Ascending aorta (tissue), 2 donors: ENCODE measurements around the gene CX3CR1. TPM values are rescaled to one million over a fixed set of nuclear protein-coding genes. Genes with fewer than 3 reads are reported as not detected.
"Not testable (repeated sequence)": the region's sequence is repeated elsewhere in the genome, so short reads cannot be mapped to it uniquely, and the experiment has no call there.

ENCODE experiments used
- DNase-seq, 2 donors: peaks; one replicate each; pipeline ENCODE4 v3.0.0-alpha.2; 2019; ENCODE audit warnings: low spot score in 2 of 2
- H3K27ac ChIP-seq, 2 donors: fragments of 200-600 bp; sonication (generic); one replicate each; pipeline ENCODE4 v1.5.1; 2016 to 2017; ENCODE audit warnings: mild to moderate bottlenecking in 1 of 2
- H3K27me3 ChIP-seq: fragments of 200-600 bp; sonication (generic); one replicate; pipeline ENCODE4 v1.5.1; 2017
- H3K36me3 ChIP-seq, 2 donors: fragments of 200-600 bp; sonication (generic); one replicate each; pipeline ENCODE4 v1.5.1; 2016
- H3K4me1 ChIP-seq, 2 donors: fragments of 200-600 bp; sonication (generic); one replicate each; pipeline ENCODE4 v1.5.1; 2016 to 2017; ENCODE audit warnings: mild to moderate bottlenecking in 1 of 2
- H3K4me3 ChIP-seq, 2 donors: fragments of 200-600 bp; sonication (generic); one replicate each; pipeline ENCODE4 v1.5.1; 2016 to 2017; ENCODE audit warnings: mild to moderate bottlenecking in 1 of 2
- H3K9me3 ChIP-seq, 2 donors: fragments of 200-600 bp; sonication (generic); one replicate each; pipeline ENCODE4 v1.5.1; 2016
- intact Hi-C: fragments of 100-400 bp; cut with DNase I; formaldehyde crosslinking; loops from one replicate; pipeline ENCODE4 v1.15.1; 2023
- total RNA-seq: library from RNA; depleted of rRNA; stranded (reverse); fragments of >200 nt; gene quantifications from one replicate; pipeline ENCODE4 v1.1.0, GENCODE V29; 2016
- TF ChIP-seq, protein P1 (sequence below), 3 experiments: fragments of 200-600 bp in 2 of 3; fragments of 450-650 bp in 1 of 3; sonication (generic) in 2 of 3; IDR thresholded peaks; one replicate each; pipeline ENCODE4 v1.5.1; 2016 to 2019; ENCODE audit warnings: antibody characterized with exemption in 3 of 3, mild to moderate bottlenecking in 1 of 3, moderate library complexity in 1 of 3

Gene CX3CR1
- total RNA-seq, 1 donor from 2014 or later = not detected

DNA sequence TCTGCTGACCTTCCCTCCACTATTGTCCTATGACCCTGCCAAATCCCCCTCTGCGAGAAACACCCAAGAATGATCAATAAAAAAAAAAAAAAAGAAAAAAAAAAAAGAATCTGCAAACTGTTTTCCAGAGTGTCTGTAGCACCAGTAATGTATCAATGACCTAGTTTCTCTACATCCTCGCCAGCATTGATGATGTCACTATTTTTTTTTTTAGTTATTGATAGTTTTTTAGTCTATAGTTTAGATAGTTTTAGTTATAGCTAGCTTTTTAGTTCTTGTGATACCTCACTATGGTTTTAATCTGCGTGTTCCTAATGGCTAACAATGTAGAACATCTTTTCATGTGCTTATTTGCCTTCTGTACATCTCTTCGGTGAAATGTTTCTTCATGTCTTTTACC, 51.3 kb downstream of the CX3CR1 start:
- Histone ChIP-seq H3K36me3 (no peaks in the 10 kb centered on the region), H3K27me3 (no peaks in the 10 kb centered on the region), H3K27ac (no peak overlapping the region), H3K4me1 (no peaks in the 10 kb centered on the region), H3K4me3 (no peak overlapping the region), H3K9me3 (no peaks in the 10 kb centered on the region)
- intact Hi-C loops = no loop called here
- TF ChIP-seq, protein P1, sequence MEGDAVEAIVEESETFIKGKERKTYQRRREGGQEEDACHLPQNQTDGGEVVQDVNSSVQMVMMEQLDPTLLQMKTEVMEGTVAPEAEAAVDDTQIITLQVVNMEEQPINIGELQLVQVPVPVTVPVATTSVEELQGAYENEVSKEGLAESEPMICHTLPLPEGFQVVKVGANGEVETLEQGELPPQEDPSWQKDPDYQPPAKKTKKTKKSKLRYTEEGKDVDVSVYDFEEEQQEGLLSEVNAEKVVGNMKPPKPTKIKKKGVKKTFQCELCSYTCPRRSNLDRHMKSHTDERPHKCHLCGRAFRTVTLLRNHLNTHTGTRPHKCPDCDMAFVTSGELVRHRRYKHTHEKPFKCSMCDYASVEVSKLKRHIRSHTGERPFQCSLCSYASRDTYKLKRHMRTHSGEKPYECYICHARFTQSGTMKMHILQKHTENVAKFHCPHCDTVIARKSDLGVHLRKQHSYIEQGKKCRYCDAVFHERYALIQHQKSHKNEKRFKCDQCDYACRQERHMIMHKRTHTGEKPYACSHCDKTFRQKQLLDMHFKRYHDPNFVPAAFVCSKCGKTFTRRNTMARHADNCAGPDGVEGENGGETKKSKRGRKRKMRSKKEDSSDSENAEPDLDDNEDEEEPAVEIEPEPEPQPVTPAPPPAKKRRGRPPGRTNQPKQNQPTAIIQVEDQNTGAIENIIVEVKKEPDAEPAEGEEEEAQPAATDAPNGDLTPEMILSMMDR (IDR thresholded peaks at IDR 0.05) = no peak
- DNase-seq = no peak

DNA sequence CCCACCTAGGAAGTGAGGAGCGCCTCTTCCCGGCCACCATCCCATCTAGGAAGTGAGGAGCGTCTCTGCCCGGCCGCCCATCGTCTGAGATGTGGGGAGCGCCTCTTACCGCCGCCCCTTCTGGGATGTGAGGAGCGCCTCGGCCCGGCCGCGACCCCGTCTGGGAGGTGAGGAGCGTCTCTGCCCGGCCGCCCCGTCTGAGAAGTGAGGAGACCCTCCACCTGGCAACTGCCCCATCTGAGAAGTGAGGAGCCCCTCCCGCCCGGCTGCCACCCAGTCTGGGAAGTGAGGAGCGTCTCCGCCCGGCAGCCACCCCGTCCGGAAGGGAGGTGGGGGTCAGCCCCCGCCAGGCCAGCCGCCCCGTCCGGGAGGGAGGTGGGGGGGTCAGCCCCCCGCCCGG, 52.2 kb downstream of the CX3CR1 start:
- H3K27me3 ChIP-seq, H3K36me3 ChIP-seq, H3K9me3 ChIP-seq, H3K4me3 ChIP-seq, DNase-seq, H3K4me1 ChIP-seq, intact Hi-C loops, H3K27ac ChIP-seq: not testable (repeated sequence)

DNA sequence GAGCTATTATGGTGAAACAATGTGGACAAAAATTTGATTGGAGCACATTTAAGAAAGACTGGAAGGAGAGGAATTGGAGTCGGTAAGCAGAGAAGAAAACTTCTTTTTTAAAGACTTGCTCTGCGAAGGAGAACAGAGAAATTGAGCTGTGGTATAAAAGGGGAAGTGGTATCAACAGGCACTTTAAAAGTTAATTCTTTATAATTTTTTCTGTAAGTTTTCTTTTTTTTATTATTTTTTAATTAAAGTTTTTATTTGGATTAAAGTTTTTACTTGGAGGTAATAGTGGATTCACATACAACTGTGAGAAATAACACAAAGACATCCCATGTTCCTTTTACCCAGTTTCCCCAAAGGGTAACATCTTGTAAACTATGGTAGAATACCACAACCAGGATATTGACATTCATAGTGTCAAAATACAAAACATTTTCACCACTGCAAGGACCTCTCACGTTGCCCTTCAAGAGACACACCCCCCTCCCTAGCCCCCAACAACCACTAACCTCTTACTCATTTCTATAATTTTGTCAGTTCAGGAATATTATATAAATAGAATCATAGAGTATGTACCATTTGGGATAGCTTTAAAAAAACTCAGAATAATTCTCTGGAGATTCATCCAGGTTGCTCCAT, 53.6 kb downstream of the CX3CR1 start:
- H3K36me3 ChIP-seq = no peaks in the 10 kb centered on the region
- intact Hi-C loops = no loop called here
- H3K4me3 ChIP-seq = no peak overlapping the region
- no peaks in the 10 kb centered on the region for H3K27me3 ChIP-seq
- no peaks in the 10 kb centered on the region for H3K4me1 ChIP-seq
- TF ChIP-seq, protein P1 (IDR thresholded peaks at IDR 0.05) = no peak
- no peak for DNase-seq
- no peaks in the 10 kb centered on the region for H3K9me3 ChIP-seq
- H3K27ac ChIP-seq = no peak overlapping the region

DNA sequence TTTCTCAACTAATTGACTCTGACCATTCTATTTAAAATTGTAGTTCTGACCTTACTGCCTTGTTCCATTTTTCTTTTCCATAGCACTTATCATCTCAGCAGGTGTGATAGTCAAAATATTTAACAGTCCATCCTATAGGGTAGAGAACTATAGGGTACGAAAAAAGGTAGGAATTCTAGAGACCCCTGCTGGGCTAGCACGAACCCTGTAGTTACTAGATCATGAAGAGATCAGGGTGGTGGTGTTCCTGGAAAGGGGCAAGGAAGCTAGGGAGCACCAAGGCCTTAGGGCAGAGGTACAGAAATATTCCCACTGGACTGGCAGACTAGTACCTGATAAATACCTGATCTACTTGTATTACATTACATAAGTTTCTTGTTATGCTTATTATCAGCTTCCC, 55.5 kb downstream of the CX3CR1 start:
- H3K27me3 ChIP-seq = no peaks in the 10 kb centered on the region
- no peak for DNase-seq
- H3K9me3 ChIP-seq = no peaks in the 10 kb centered on the region
- intact Hi-C loops = no loop called here
- H3K27ac ChIP-seq = no peak overlapping the region
- TF ChIP-seq, protein P1 (IDR thresholded peaks at IDR 0.05) = no peak
- H3K36me3 ChIP-seq = no peaks in the 10 kb centered on the region
- no peak overlapping the region for H3K4me3 ChIP-seq
- no peaks in the 10 kb centered on the region for H3K4me1 ChIP-seq

DNA sequence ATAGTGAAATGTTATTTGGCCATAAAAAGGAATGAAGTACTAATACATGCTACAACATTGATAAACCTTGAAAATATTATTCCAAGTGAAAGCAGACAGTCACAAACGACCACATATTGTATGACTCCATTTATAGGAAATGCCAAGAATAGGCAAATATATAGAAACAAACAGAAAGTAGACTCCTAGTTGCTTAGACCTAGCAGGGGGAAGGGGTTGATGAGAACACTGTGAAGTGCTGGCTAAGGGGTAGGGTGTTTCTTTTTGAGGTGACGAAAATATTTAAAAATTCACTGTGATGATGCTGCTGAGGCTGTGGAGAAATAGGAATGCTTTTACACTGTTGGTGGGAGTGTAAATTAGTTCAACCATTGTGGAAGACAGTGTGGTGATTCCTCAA, 56.9 kb downstream of the CX3CR1 start:
- Histone ChIP-seq H3K4me3 (no peak overlapping the region), H3K27ac (no peak overlapping the region), H3K27me3 (no peaks in the 10 kb centered on the region), H3K4me1 (no peaks in the 10 kb centered on the region), H3K9me3 (no peaks in the 10 kb centered on the region), H3K36me3 (no peaks in the 10 kb centered on the region)
- intact Hi-C loops = no loop called here
- TF ChIP-seq, protein P1 (IDR thresholded peaks at IDR 0.05) = no peak
- DNase-seq = no peak

DNA sequence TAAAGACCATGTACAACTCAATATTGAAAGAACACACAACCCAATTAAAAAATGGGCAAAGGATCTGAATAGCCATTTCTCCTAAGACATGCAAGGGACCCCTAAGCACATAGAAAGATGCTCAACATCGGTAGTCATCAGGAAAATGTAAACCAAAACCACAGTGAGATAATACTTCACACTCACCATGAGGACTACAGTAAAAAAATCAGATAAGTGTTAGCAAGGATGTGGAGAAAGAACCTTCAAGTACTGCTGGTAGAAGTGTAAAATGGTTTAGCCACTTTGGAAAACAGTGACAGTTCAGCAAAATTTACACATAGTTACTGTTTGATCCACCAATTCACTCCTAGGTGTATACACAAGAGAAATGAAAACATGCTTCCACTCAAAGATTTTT, 57.4 kb downstream of the CX3CR1 start:
- intact Hi-C loops = no loop called here
- Histone ChIP-seq H3K9me3 (no peaks in the 10 kb centered on the region), H3K4me1 (no peaks in the 10 kb centered on the region), H3K27ac (no peak overlapping the region), H3K4me3 (no peak overlapping the region), H3K36me3 (no peaks in the 10 kb centered on the region), H3K27me3 (no peaks in the 10 kb centered on the region)
- no peak for DNase-seq
- TF ChIP-seq, protein P1 (IDR thresholded peaks at IDR 0.05) = no peak
